ENCODE data around the gene C19orf85. TPM values are rescaled to one million over a fixed set of nuclear protein-coding genes. Genes with fewer than 3 reads are reported as not detected.

C19orf85 gene
- total RNA-seq, 4 donors from 2014 or later, result not detected

DNA sequence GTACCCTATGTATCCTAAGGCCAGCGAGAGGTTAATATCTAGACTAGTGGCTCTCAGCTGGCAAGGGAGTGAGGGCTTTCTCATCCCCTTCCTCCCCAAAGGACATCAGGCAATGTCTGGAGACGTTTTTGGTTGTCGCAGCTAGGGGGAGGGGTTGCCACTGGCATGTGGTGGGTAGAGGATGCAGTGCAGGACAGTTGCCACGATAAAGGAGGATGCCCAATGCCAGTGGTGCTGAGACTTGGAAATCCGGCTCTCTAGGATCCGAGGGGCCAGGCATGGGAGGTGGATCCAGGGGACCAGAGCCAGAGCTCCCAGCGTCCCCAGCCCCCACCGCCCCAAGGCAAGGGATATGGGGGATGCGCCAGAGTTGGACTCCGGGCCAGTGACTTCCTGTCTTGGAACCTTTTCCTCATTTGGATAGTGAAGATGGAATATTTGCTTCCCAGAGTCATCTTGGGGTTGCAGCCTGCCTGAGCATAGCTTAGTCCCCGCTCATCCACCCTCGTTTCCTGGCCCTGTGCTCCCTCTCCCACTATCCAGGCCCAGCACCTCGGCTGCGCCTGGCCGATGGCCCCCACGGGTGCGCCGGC lies 28.6 kb upstream of the C19orf85 start:
- peak overlapping the region in 3 of 4 donors; percentile 47 to 96 (median 95) for H3K27ac ChIP-seq
- no peaks in the 10 kb centered on the region for H3K27me3 ChIP-seq
- peaks cover 0 to 3% of the 10 kb centered on the region in 2 donors for H3K36me3 ChIP-seq
- WGBS, 2 donors (ENCODE audit: low coverage in 1 of 2), result 10 to 33% methylated on average over 2 to 3 of the region's 18 CpGs
- TF ChIP-seq CTCF (IDR thresholded peaks at IDR 0.05) (no peak), EP300 (IDR thresholded peaks at IDR 0.05) (no peak), POLR2AphosphoS5 (IDR thresholded peaks at IDR 0.05) (no peak), POLR2A (IDR thresholded peaks at IDR 0.05) (no peak)
- H3K9me3 ChIP-seq, result no peaks in the 10 kb centered on the region
- peak overlapping the region in 1 of 2 donors; percentile 36 for H3K4me3 ChIP-seq
- no peak for ATAC-seq
- peaks cover 0 to 67% (median 17%) of the 10 kb centered on the region in 3 donors for H3K4me1 ChIP-seq

- no peak for TF ChIP-seq POLR2A (IDR thresholded peaks at IDR 0.05)
- no peak for TF ChIP-seq POLR2AphosphoS5 (IDR thresholded peaks at IDR 0.05)
- no peak for TF ChIP-seq CTCF (IDR thresholded peaks at IDR 0.05)
- no peak for TF ChIP-seq EP300 (IDR thresholded peaks at IDR 0.05)
- H3K4me1 ChIP-seq, result peaks cover 0 to 74% (median 24%) of the 10 kb centered on the region in 3 donors
- WGBS, 2 donors (ENCODE audit: low coverage in 1 of 2), result 20 to 28% methylated on average over 6 to 7 of the region's 12 CpGs
- H3K36me3 ChIP-seq, result no peaks in the 10 kb centered on the region
- H3K4me3 ChIP-seq, result no peak overlapping the region
- H3K27ac ChIP-seq, result peak overlapping the region in 3 of 4 donors; percentile 95 to 99 (median 96)
- no peaks in the 10 kb centered on the region for H3K27me3 ChIP-seq
- ATAC-seq, result no peak
- no peaks in the 10 kb centered on the region for H3K9me3 ChIP-seq
These were observed 27.9 kb upstream of the C19orf85 start for GRCh38 chr19:55492362-55492944.

DNA sequence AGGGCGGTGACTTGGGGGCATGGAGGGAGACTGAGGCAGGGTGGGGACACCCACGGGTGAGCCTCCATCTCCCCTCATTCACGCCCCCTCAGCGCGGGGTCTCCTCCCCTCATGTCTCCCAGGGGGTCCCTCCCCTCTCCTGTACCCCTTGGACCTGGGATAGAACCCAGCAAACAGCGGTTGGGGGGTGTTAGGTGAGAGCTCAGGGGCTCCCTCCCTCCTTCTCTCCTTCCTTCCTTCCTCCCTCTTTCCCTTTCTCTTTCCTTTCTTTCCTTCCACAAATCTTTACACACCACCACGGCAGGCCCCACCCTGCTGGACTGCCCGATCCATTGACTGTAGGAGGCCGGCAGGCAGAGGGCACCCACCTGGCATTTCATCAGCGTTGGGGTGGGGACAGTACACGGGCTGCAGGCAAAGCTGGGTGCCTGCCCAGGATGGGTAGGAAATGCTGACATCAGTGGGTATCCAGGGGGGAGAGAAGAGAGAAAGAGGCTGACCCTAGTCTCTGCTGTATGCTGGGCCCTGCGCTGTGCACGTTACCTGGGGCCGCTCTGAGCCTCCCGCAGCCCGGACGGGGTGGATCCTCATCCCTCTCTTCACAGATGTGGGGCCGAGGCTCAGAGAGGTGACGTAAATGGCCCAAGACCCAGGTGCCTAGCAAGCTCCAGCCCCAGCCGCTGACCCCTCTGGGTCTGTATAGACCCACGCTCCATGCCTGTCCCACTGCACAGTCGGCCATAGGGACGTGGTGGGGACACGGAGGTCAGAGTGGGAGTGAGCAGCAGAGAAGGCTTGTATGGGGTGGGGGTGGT lies 27.2 kb upstream of the C19orf85 start:
- no peak for TF ChIP-seq POLR2A (IDR thresholded peaks at IDR 0.05)
- ATAC-seq, result no peak
- Histone ChIP-seq H3K27me3 (no peaks in the 10 kb centered on the region), H3K4me1 (peaks cover 0 to 81% (median 31%) of the 10 kb centered on the region in 3 donors), H3K4me3 (no peak overlapping the region), H3K9me3 (no peaks in the 10 kb centered on the region), H3K36me3 (no peaks in the 10 kb centered on the region), H3K27ac (peak overlapping the region; percentile 5 to 99 (median 96))
- WGBS, 2 donors (ENCODE audit: low coverage in 1 of 2), result 30 to 40% methylated on average over 2 of the region's 24 CpGs

- Histone ChIP-seq H3K27me3 (no peaks in the 10 kb centered on the region), H3K4me1 (peaks cover under 1 to 91% (median 41%) of the 10 kb centered on the region in 3 donors), H3K36me3 (no peaks in the 10 kb centered on the region), H3K27ac (peak overlapping the region; percentile 5 to 99 (median 96)), H3K4me3 (no peak overlapping the region), H3K9me3 (no peaks in the 10 kb centered on the region)
- TF ChIP-seq CTCF (IDR thresholded peaks at IDR 0.05), result no peak
- TF ChIP-seq POLR2AphosphoS5 (IDR thresholded peaks at IDR 0.05), result peak; percentile 9
- ATAC-seq, result no peak
- WGBS, 2 donors (ENCODE audit: low coverage in 1 of 2), result no CpG with 5 or more reads among the region's 52 CpGs
These were observed 26.2 kb upstream of the C19orf85 start for GRCh38 chr19:55490478-55491432.

All from gastroesophageal sphincter (tissue), 4 donors.